ENCODE measurements around the gene SRD5A1.

DNA sequence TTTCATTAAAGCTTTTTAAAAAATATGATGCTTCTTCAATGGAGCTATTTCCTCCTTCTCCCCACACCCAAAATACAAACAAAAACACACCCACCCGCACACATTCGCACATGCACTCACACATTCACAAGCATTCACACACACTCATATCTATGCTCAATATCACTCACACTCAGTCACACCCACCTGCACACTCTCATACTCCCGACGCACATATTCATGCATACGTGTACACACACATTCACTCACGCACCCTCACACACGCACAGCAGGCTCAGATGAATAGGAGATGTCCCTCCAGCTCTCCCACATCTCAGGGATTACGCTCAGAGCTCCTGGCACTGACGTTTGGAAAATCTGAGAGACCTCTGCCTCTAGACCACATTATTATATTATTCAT, 54.3 kb downstream of the SRD5A1 start:
- TF ChIP-seq, protein P1, sequence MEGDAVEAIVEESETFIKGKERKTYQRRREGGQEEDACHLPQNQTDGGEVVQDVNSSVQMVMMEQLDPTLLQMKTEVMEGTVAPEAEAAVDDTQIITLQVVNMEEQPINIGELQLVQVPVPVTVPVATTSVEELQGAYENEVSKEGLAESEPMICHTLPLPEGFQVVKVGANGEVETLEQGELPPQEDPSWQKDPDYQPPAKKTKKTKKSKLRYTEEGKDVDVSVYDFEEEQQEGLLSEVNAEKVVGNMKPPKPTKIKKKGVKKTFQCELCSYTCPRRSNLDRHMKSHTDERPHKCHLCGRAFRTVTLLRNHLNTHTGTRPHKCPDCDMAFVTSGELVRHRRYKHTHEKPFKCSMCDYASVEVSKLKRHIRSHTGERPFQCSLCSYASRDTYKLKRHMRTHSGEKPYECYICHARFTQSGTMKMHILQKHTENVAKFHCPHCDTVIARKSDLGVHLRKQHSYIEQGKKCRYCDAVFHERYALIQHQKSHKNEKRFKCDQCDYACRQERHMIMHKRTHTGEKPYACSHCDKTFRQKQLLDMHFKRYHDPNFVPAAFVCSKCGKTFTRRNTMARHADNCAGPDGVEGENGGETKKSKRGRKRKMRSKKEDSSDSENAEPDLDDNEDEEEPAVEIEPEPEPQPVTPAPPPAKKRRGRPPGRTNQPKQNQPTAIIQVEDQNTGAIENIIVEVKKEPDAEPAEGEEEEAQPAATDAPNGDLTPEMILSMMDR (IDR thresholded peaks at IDR 0.05; ENCODE audit: low read depth, low read length): no peak
- TF ChIP-seq POLR2A (IDR thresholded peaks at IDR 0.05; ENCODE audit: extremely low read depth, insufficient read length): no peak
- TF ChIP-seq, protein P2, sequence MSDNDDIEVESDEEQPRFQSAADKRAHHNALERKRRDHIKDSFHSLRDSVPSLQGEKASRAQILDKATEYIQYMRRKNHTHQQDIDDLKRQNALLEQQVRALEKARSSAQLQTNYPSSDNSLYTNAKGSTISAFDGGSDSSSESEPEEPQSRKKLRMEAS (IDR thresholded peaks at IDR 0.05; ENCODE audit: low read depth, low read length): no peak
- no peak for TF ChIP-seq MYC (IDR thresholded peaks at IDR 0.05; ENCODE audit: low read depth, low read length)
